K562 (cell line): Measurements from ENCODE around the gene JAKMIP1. TPM values are rescaled to one million over a fixed set of nuclear protein-coding genes. Genes with fewer than 3 reads are reported as not detected.
A peak's percentile ranks its signal among the peaks of the same experiment; 100 is the strongest.

ENCODE experiments used
- ATAC-seq: fragments of 200-7000 bp; cut with Tn5 transposase; 3 replicates; pipeline ENCODE4 v1.9.1; 2020; ENCODE audit warnings: moderate library complexity
- BruUV-seq: library from RNA; stranded (reverse); fragments of 400-500 nt; replicated peaks from 2 replicates; lab custom pipeline; 2021; lab: Mats Ljungman, UMichigan
- CTCF ChIA-PET: fragments of 300-600 bp; formaldehyde crosslinking; extraction: SDS; loops from one replicate; lab custom pipeline; 2021; ENCODE audit warnings: low intra/inter-chr PET ratio; lab: Yijun Ruan, JAX
- POLR2A ChIA-PET: fragments of 300-600, 350-650 bp; sonication (Branson Sonifier 250); formaldehyde crosslinking; extraction: SDS; loops from one replicate; lab custom pipeline; 2021; ENCODE audit warnings: antibody characterized with exemption, inconsistent platforms; lab: Yijun Ruan, JAX
- DNase-seq, 4 experiments: peaks; one replicate each; pipeline versions ENCODE4 v3.0.0 to v3.0.0-alpha.2; 2011 to 2018; ENCODE audit warnings: low spot score in 3 of 4, mixed read lengths in 3 of 4; ENCODE audit errors: extremely low read depth in 1 of 4
- FAIRE-seq: peaks from 2 replicates; lab custom pipeline; 2011; peaks lifted over from hg19 to GRCh38; lab: Jason Lieb, UNC
- H2AFZ ChIP-seq: 2 replicates; pipeline ENCODE4 v1.6.0; 2011; ENCODE audit warnings: low read depth, low read length, control low read depth, inconsistent platforms
- H3K27ac ChIP-seq: fragments of 200-600 bp; 3 replicates; pipeline ENCODE4 v1.8.0; 2011; ENCODE audit warnings: low read depth, mild to moderate bottlenecking, control low read depth, inconsistent platforms, low read length, moderate library complexity, mixed read lengths; ENCODE audit errors: extremely low read depth
- H3K27me3 ChIP-seq, 2 experiments: fragments of 300-600 bp in 1 of 2; 2 replicates in 1 of 2; 3 replicates in 1 of 2; pipeline versions ENCODE4 v1.6.0 to v1.8.0; 2011; ENCODE audit warnings: inconsistent platforms in 2 of 2, low read length in 2 of 2, mild to moderate bottlenecking in 1 of 2, mixed read lengths in 1 of 2, moderate library complexity in 1 of 2; ENCODE audit not compliant: control insufficient read depth in 2 of 2, insufficient read depth in 2 of 2
- H3K36me3 ChIP-seq: fragments of 300-600 bp; 3 replicates; pipeline ENCODE4 v1.8.0; 2011; ENCODE audit warnings: mild to moderate bottlenecking, low read length, inconsistent platforms; ENCODE audit not compliant: control insufficient read depth, insufficient read depth
- H3K4me1 ChIP-seq, 2 experiments: fragments of 200-600 bp in 1 of 2; replicated peaks in 1 of 2; 2 replicates in 1 of 2; 3 replicates in 1 of 2; pipeline versions ENCODE4 v1.5.1 to v1.8.0; 2011; ENCODE audit warnings: inconsistent platforms in 2 of 2, low read length in 2 of 2, mild to moderate bottlenecking in 1 of 2, mixed read lengths in 1 of 2, moderate library complexity in 1 of 2; ENCODE audit not compliant: control insufficient read depth in 2 of 2, insufficient read depth in 2 of 2
- H3K4me2 ChIP-seq: 2 replicates; pipeline ENCODE4 v1.6.1; 2011; ENCODE audit warnings: low read length, control low read depth, inconsistent platforms, mixed read lengths; ENCODE audit not compliant: insufficient read depth
- H3K4me3 ChIP-seq: fragments of 200-600 bp; sonication (generic), shearing (Covaris generic); 2 replicates; pipeline ENCODE4 v1.5.1; 2016; ENCODE audit warnings: control low read depth, inconsistent platforms
- H3K79me2 ChIP-seq: fragments of 200-600 bp; 3 replicates; pipeline ENCODE4 v1.8.0; 2011; ENCODE audit warnings: low read length, inconsistent platforms; ENCODE audit not compliant: control insufficient read depth, insufficient read depth
- H3K9ac ChIP-seq, 2 experiments: 2 replicates each; pipeline versions ENCODE4 v1.6.0 to v1.6.1; 2011; ENCODE audit warnings: low read depth in 2 of 2, low read length in 2 of 2, control low read depth in 1 of 2, inconsistent platforms in 1 of 2, mild to moderate bottlenecking in 1 of 2, mixed read lengths in 1 of 2; ENCODE audit not compliant: insufficient read depth in 1 of 2
- H3K9me1 ChIP-seq: one replicate; pipeline ENCODE4 v1.6.0; 2011; ENCODE audit warnings: inconsistent platforms, mild to moderate bottlenecking, low read length, moderate library complexity; ENCODE audit not compliant: control insufficient read depth, insufficient read depth
- H3K9me3 ChIP-seq: replicated peaks from 2 replicates; pipeline ENCODE4 v1.5.1; 2011; ENCODE audit warnings: low read depth, low read length, inconsistent platforms; ENCODE audit not compliant: control insufficient read depth, insufficient read depth
- H4K20me1 ChIP-seq: replicated peaks from 2 replicates; pipeline ENCODE4 v1.6.1; 2011; ENCODE audit warnings: low read length, inconsistent platforms, mixed read lengths; ENCODE audit not compliant: control insufficient read depth, insufficient read depth
- BRF2 ChIP-seq: IDR thresholded peaks from 3 replicates; pipeline ENCODE4 v1.6.1; 2011; ENCODE audit warnings: borderline replicate concordance, mild to moderate bottlenecking; ENCODE audit not compliant: insufficient read length, insufficient read depth
- FOXJ3 ChIP-seq: sonication (generic); formaldehyde crosslinking; IDR thresholded peaks from 2 replicates; pipeline ENCODE4 v1.4.0; 2020; ENCODE audit warnings: mild to moderate bottlenecking, missing genetic modification reagents
- MEF2D ChIP-seq: conservative IDR thresholded peaks from 2 replicates; pipeline ENCODE4 v1.6.1; 2016; ENCODE audit warnings: low read depth, missing genetic modification characterization, missing compliant biosample characterization
- SIX5 ChIP-seq, 2 experiments: IDR thresholded peaks; 2 replicates each; pipeline ENCODE4 v1.6.1; 2011; ENCODE audit warnings: low read length in 2 of 2, borderline replicate concordance in 1 of 2, low read depth in 1 of 2, mild to moderate bottlenecking in 1 of 2, moderate library complexity in 1 of 2; ENCODE audit not compliant: insufficient read depth in 1 of 2
- SMAD4 ChIP-seq: fragments of 250-450 bp; sonication (Bioruptor Pico); conservative IDR thresholded peaks from 2 replicates; pipeline ENCODE4 v1.8.0; 2021; ENCODE audit warnings: inconsistent platforms, mild to moderate bottlenecking, moderate library complexity
- TFE3 ChIP-seq: fragments of 450-650 bp; formaldehyde crosslinking; IDR thresholded peaks from 2 replicates; pipeline ENCODE4 v1.4.0; 2020; ENCODE audit warnings: mild to moderate bottlenecking, mixed read lengths
- ZC3H11A ChIP-seq: IDR thresholded peaks from 2 replicates; pipeline ENCODE4 v1.6.1; 2012; ENCODE audit warnings: low read depth, low read length, improper control_type of control experiment
- ZNF512 ChIP-seq: IDR thresholded peaks from 2 replicates; pipeline ENCODE4 v1.6.1; 2016; ENCODE audit warnings: missing genetic modification characterization, missing compliant biosample characterization
- WGBS: fragments of 100-300 bp; shearing (Covaris generic); methylation state at CpG from one replicate; pipeline ENCODE4 v1.1.6; 2016; ENCODE audit warnings: low coverage, mixed read lengths; ENCODE audit not compliant: insufficient coverage; ENCODE audit errors: missing lambda C conversion rate; 5-methylcytosine and 5-hydroxymethylcytosine counted together
- in situ Hi-C: fragments of 300-500 bp; cut with MboI; formaldehyde crosslinking; loops from 4 replicates; pipeline ENCODE4 v1.15.0; 2018; ENCODE audit warnings: inconsistent platforms, mixed read lengths
- intact Hi-C: fragments of 100-400 bp; cut with micrococcal nuclease; formaldehyde crosslinking; loops from 2 replicates; pipeline ENCODE4 v1.14.2; 2022
- polyA plus RNA-seq, 8 experiments: library from polyadenylated mRNA; depleted of rRNA in 4 of 8; stranded (reverse) in 5 of 8; unstranded in 3 of 8; fragments of >200 nt; fragmentation: Nextera tagmentation in 2 of 8; fragmentation: Illumina TruSeq in 1 of 8; extraction: Ambion mirVana in 2 of 8; extraction: Trizol in 1 of 8; gene quantifications; 2 replicates each; pipeline versions ENCODE4 v1.2.1 to v1.2.3, GENCODE V29; 2011 to 2014; ENCODE audit warnings: inconsistent platforms in 1 of 8, missing spikeins in 1 of 8
- total RNA-seq, 7 experiments: library from RNA; depleted of rRNA in 6 of 7; stranded (reverse); fragments of >200 nt in 6 of 7; fragmentation: Illumina TruSeq in 2 of 7; extraction: Trizol in 2 of 7; gene quantifications; 2 replicates each; pipeline versions ENCODE4 v1.2.1 to v1.2.3, GENCODE V29; 2011 to 2021; ENCODE audit warnings: low replicate concordance in 1 of 7
- TF ChIP-seq, protein P1 (sequence below), 2 experiments: fragments of 450-650 bp in 1 of 2; IDR thresholded peaks; 2 replicates each; pipeline ENCODE4 v1.6.1; 2011 to 2017; ENCODE audit warnings: low read depth in 2 of 2, antibody characterized with exemption in 1 of 2, borderline replicate concordance in 1 of 2, low read length in 1 of 2, mild to moderate bottlenecking in 1 of 2, mixed read lengths in 1 of 2; ENCODE audit not compliant: control insufficient read depth in 1 of 2

Gene JAKMIP1
- total and polyA plus RNA-seq, 9 of the 15 experiments (the other 6 are each of a cell fraction or from before 2014, with no cell fraction given): not detected

DNA sequence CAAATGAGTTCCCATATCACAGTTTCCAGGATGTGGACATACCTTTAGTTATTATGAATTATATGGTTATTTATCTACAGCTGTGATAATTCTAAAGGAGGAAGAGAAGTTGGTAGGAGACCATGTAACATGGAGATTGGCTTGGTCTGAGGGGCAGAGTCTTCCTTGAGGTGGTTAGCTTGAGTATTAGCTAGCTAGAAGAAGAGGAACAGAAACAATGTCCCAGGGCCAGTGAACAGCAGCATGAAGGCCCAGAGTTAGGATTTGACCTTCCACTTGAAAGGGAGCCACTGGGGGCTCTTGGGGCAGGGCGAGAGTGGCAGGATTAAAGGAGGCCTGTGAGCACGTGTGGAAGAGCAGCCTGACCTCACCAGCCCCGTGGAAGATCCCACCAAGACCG is 5.6 kb upstream of the JAKMIP1 start:
- DNase-seq (no peak), ATAC-seq (no peak), FAIRE-seq (no peak)
- Histone ChIP-seq H3K9me3 (no peaks in the 10 kb centered on the region), H3K9ac (0 out of 4 replicates have a peak overlapping the region, but pooled peaks of 1 of the 2 experiments have one; percentile 14), H3K27me3 (peaks cover 0 to 8% of the 10 kb centered on the region in 2 experiments; a peak in 1 of 5 replicates), H3K79me2 (no peaks in the 10 kb centered on the region), H3K4me1 (peaks cover 0 to 1% of the 10 kb centered on the region in 2 experiments; a peak in 1 of 5 replicates), H4K20me1 (no peaks in the 10 kb centered on the region), H3K4me2 (no peak overlapping the region), H3K27ac (no peak overlapping the region), H3K9me1 (no peaks in the 10 kb centered on the region), H3K4me3 (no peak overlapping the region), H3K36me3 (no peaks in the 10 kb centered on the region), H2AFZ (no peak overlapping the region)
- ChIA-PET POLR2A (interaction anchor here (1.1 kb wide), 1 partner anchor 13 kb away, joined by 3 read pairs; no protein-coding TSS in a partner anchor), CTCF (no interaction called here)
- intact Hi-C loops: no loop called here
- TF ChIP-seq BRF2: no peak
- TF ChIP-seq MEF2D (tag): no peak
- TF ChIP-seq SIX5 (IDR thresholded peaks at IDR 0.05; ENCODE audit: borderline replicate concordance in 1 of 2, insufficient read depth in 1 of 2, low read depth in 1 of 2, low read length in 2 of 2): no peak
- TF ChIP-seq, protein P1, sequence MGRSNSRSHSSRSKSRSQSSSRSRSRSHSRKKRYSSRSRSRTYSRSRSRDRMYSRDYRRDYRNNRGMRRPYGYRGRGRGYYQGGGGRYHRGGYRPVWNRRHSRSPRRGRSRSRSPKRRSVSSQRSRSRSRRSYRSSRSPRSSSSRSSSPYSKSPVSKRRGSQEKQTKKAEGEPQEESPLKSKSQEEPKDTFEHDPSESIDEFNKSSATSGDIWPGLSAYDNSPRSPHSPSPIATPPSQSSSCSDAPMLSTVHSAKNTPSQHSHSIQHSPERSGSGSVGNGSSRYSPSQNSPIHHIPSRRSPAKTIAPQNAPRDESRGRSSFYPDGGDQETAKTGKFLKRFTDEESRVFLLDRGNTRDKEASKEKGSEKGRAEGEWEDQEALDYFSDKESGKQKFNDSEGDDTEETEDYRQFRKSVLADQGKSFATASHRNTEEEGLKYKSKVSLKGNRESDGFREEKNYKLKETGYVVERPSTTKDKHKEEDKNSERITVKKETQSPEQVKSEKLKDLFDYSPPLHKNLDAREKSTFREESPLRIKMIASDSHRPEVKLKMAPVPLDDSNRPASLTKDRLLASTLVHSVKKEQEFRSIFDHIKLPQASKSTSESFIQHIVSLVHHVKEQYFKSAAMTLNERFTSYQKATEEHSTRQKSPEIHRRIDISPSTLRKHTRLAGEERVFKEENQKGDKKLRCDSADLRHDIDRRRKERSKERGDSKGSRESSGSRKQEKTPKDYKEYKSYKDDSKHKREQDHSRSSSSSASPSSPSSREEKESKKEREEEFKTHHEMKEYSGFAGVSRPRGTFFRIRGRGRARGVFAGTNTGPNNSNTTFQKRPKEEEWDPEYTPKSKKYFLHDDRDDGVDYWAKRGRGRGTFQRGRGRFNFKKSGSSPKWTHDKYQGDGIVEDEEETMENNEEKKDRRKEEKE (IDR thresholded peaks at IDR 0.05; ENCODE audit: borderline replicate concordance in 1 of 2, control insufficient read depth in 1 of 2, low read depth in 2 of 2, low read length in 1 of 2): no peak
- no peak for TF ChIP-seq ZNF512 (tag)
- no peak for TF ChIP-seq TFE3 (CRISPR knock-in tag)
- no peak for TF ChIP-seq FOXJ3
- TF ChIP-seq SMAD4: no peak
- no peak for TF ChIP-seq ZC3H11A
- in situ Hi-C loops: no loop called here
- BruUV-seq: no TSS peak
- WGBS: 0% methylated on average over 4 of the region's 4 CpGs
